H1 (cell line): ENCODE measurements around the gene MUC5B. TPM values are rescaled to one million over a fixed set of nuclear protein-coding genes. Genes with fewer than 3 reads are reported as not detected.

Experiments used
- ATF2 ChIP-seq: IDR thresholded peaks from 2 replicates; pipeline ENCODE4 v1.6.1; 2012; ENCODE audit warnings: low read length, inconsistent platforms
- CHD1 ChIP-seq: IDR thresholded peaks from 2 replicates; pipeline ENCODE4 v1.6.1; 2012; ENCODE audit warnings: low read depth, low read length, improper control_type of control experiment
- CTBP2 ChIP-seq: IDR thresholded peaks from 2 replicates; pipeline ENCODE4 v1.7.0; 2011; ENCODE audit warnings: borderline replicate concordance, mild to moderate bottlenecking, moderate library complexity, mixed read lengths, low read length; ENCODE audit not compliant: insufficient read depth, insufficient read length
- EP300 ChIP-seq, 2 experiments: IDR thresholded peaks; 1 replicate in 1 of 2; 2 replicates in 1 of 2; pipeline ENCODE4 v1.6.1; 2011 to 2012; ENCODE audit warnings: low read depth in 2 of 2, low read length in 2 of 2, mild to moderate bottlenecking in 2 of 2, borderline replicate concordance in 1 of 2, inconsistent platforms in 1 of 2, moderate library complexity in 1 of 2
- JUN ChIP-seq: IDR thresholded peaks from 2 replicates; pipeline ENCODE4 v1.6.1; 2011; ENCODE audit warnings: low read depth, mild to moderate bottlenecking, improper control_type of control experiment, low read length
- KDM1A ChIP-seq: fragments of 200-600, 300-600 bp; sonication (generic); IDR thresholded peaks from 2 replicates; pipeline ENCODE4 v1.7.1; 2016; ENCODE audit warnings: mild to moderate bottlenecking, low read length, borderline replicate concordance
- polyA plus RNA-seq, 7 experiments: library from polyadenylated mRNA; depleted of rRNA in 3 of 7; stranded (reverse) in 5 of 7; unstranded in 2 of 7; fragments of >200 nt in 5 of 7; fragments of 200-250 nt in 2 of 7; gene quantifications; 1 replicate in 5 of 7; 2 replicates in 1 of 7; 4 replicates in 1 of 7; pipeline versions ENCODE4 v1.2.1 to v1.2.3, GENCODE V29; 2011 to 2013; ENCODE audit warnings: missing spikeins in 2 of 7, mixed read lengths in 2 of 7
- total RNA-seq: library from RNA; stranded (reverse); fragmentation: NEBNext Ultra II Directional; extraction: Animal tissue kit (Norgen Biotek cat#: 25700); gene quantifications from 2 replicates; pipeline ENCODE4 v1.2.1, GENCODE V29; 2021

MUC5B gene
- total and polyA plus RNA-seq, 2 of the 8 experiments (the other 6 are each of a cell fraction or from before 2014, with no cell fraction given), result 0.02 to 0.03 TPM

- TF ChIP-seq CHD1 (no peak), CTBP2 (no peak), JUN (no peak), ATF2 (no peak), KDM1A (no peak), EP300 (IDR thresholded peaks at IDR 0.05; ENCODE audit: borderline replicate concordance in 1 of 2, low read depth in 2 of 2, low read length in 2 of 2) (no peak)
These were observed 20.6 kb upstream of the MUC5B start (continued) for GRCh38 chr11:1202154-1202775.
